Pancreas (tissue), 10 donors: ENCODE measurements around the gene RNF17. TPM values are rescaled to one million over a fixed set of nuclear protein-coding genes. Genes with fewer than 3 reads are reported as not detected.
A peak's percentile ranks its signal among the peaks of the same experiment; 100 is the strongest.

Experiments
- ATAC-seq, 4 donors: fragments of 200-7000 bp; cut with Tn5 transposase; one replicate each; pipeline versions ENCODE4 v1.8.0 to v1.9.1; 2020; ENCODE audit warnings: mild to moderate bottlenecking in 4 of 4, moderate library complexity in 4 of 4
- DNase-seq, 6 donors: peaks; one replicate each; pipeline ENCODE4 v3.0.0-alpha.2; 2020
- FAIRE-seq: peaks from 2 replicates; lab custom pipeline; 2012; peaks lifted over from hg19 to GRCh38; lab: Jason Lieb, UNC
- H3K27ac ChIP-seq, 4 donors: fragments of 200-600 bp; sonication (generic); 1 replicate in 3 of 4; 2 replicates in 1 of 4; pipeline versions ENCODE4 v1.5.0 to v1.8.0; 2020
- H3K27me3 ChIP-seq, 4 donors: fragments of 200-600 bp; one replicate each; pipeline ENCODE4 v1.8.0; 2021
- H3K36me3 ChIP-seq, 3 donors: fragments of 200-600 bp; sonication (generic) in 1 of 3; one replicate each; pipeline versions ENCODE4 v1.5.0 to v1.8.0; 2020 to 2021
- H3K4me1 ChIP-seq, 3 donors: fragments of 200-600 bp; one replicate each; pipeline ENCODE4 v1.8.0; 2021
- H3K4me3 ChIP-seq, 4 donors: fragments of 200-600 bp; sonication (generic) in 2 of 4; one replicate each; pipeline versions ENCODE4 v1.5.0 to v1.8.0; 2020 to 2021
- H3K9me3 ChIP-seq, 4 donors: fragments of 200-600 bp; one replicate each; pipeline ENCODE4 v1.8.0; 2021
- CTCF ChIP-seq, 4 donors: fragments of 200-600 bp; sonication (generic) in 3 of 4; IDR thresholded peaks; one replicate each; pipeline versions ENCODE4 v1.5.0 to v1.8.0; 2021; ENCODE audit warnings: antibody characterized with exemption in 4 of 4
- WGBS, 2 donors: extraction: QIAGEN DNeasy Blood & Tissue Kit; methylation state at CpG; one replicate each; pipeline ENCODE4 v1.1.7; 2013; 5-methylcytosine and 5-hydroxymethylcytosine counted together
- intact Hi-C, 3 donors: fragments of 100-400 bp; cut with DNase I; formaldehyde crosslinking; loops; one replicate each; pipeline versions ENCODE4 v1.11.1 to v1.14.2; 2022
- polyA plus RNA-seq, 2 donors: library from polyadenylated mRNA; stranded (reverse); fragments of 200-250 nt; gene quantifications; one replicate each; pipeline ENCODE4 v1.2.3, GENCODE V29; 2013
- total RNA-seq, 6 donors: library from RNA; stranded (reverse); fragmentation: NEBNext Ultra II Directional in 4 of 6; extraction: Animal tissue kit (Norgen Biotek cat#: 25700) in 4 of 6; gene quantifications; one replicate each; pipeline versions ENCODE4 v1.2.1 to v1.2.4, GENCODE V29; 2021 to 2023
- donor health status: healthy with polysubstance abuse.
- donor health status: DM: no; HTN: no; CAD: no; lungs with moderate emphysema.
- donor health status: DM: no; HTN: no; CAD: no.
- donor health status: control.
- donor health status: control.
- donor health status: Bipolar disorder and iron deficiency.
- donor health status: DM: yes; HTN: yes; CAD: no.
- donor health status: DM: no; HTN: no; CAD: no.
- donor health status: DM: no; HTN: no; CAD: no.
- donor health status: DM: yes; HTN: yes; CAD: no.

Gene RNF17
- total and polyA plus RNA-seq, 8 donors, result not detected

- Histone ChIP-seq H3K9me3 (no peaks in the 10 kb centered on the region), H3K36me3 (no peaks in the 10 kb centered on the region), H3K4me1 (no peaks in the 10 kb centered on the region), H3K4me3 (no peak overlapping the region), H3K27me3 (peaks cover 0 to 11% (median 3%) of the 10 kb centered on the region in 4 donors), H3K27ac (no peak overlapping the region)
- DNase-seq (no peak), ATAC-seq (no peak), FAIRE-seq (no peak)
- intact Hi-C loops, result no loop called here
- no peak for TF ChIP-seq CTCF (IDR thresholded peaks at IDR 0.05)
Measured at GRCh38 chr13:24854311-24854710, 90.3 kb downstream of the RNF17 start.

GRCh38 chr13:24858953-24859352 is 95.0 kb downstream of the RNF17 start:
- Histone ChIP-seq H3K27ac (no peak overlapping the region), H3K9me3 (no peaks in the 10 kb centered on the region), H3K27me3 (peaks cover 0 to 2% (median 0%) of the 10 kb centered on the region in 4 donors), H3K4me3 (no peak overlapping the region), H3K36me3 (no peaks in the 10 kb centered on the region), H3K4me1 (no peaks in the 10 kb centered on the region)
- DNase-seq (no peak), FAIRE-seq (no peak), ATAC-seq (no peak)
- WGBS, 2 donors, result 64 to 80% methylated on average over 5 of the region's 5 CpGs
- no peak for TF ChIP-seq CTCF (IDR thresholded peaks at IDR 0.05)
- intact Hi-C loops, result no loop called here

- no peaks in the 10 kb centered on the region for H3K4me1 ChIP-seq
- intact Hi-C loops, result no loop called here
- no peak for TF ChIP-seq CTCF (IDR thresholded peaks at IDR 0.05)
- DNase-seq, result no peak
- no peaks in the 10 kb centered on the region for H3K36me3 ChIP-seq
- no peaks in the 10 kb centered on the region for H3K27me3 ChIP-seq
- no peak overlapping the region for H3K27ac ChIP-seq
- H3K9me3 ChIP-seq, result no peaks in the 10 kb centered on the region
- WGBS, 2 donors, result 64 to 71% methylated on average over 4 of the region's 4 CpGs
- FAIRE-seq, result peak; percentile 13
- no peak for ATAC-seq
- no peak overlapping the region for H3K4me3 ChIP-seq
Measured at GRCh38 chr13:24860770-24861169, 96.8 kb downstream of the RNF17 start.

- H3K9me3 ChIP-seq, result no peaks in the 10 kb centered on the region
- intact Hi-C loops, result no loop called here
Measured at GRCh38 chr13:24861617-24862362, 97.8 kb downstream of the RNF17 start.

More at GRCh38 chr13:24861617-24862362, 97.8 kb downstream of the RNF17 start:
- Histone ChIP-seq H3K4me1 (no peaks in the 10 kb centered on the region), H3K27me3 (no peaks in the 10 kb centered on the region), H3K4me3 (no peak overlapping the region), H3K27ac (no peak overlapping the region), H3K36me3 (no peaks in the 10 kb centered on the region)
- no peak for DNase-seq
- ATAC-seq, result no peak
- 81 to 88% methylated on average over 8 of the region's 8 CpGs for WGBS, 2 donors
- FAIRE-seq, result no peak
- no peak for TF ChIP-seq CTCF (IDR thresholded peaks at IDR 0.05)
